Activated CD8-positive, alpha-beta T cell treated with anti-CD3 and anti-CD28 coated beads, Interleukin-2, amount 10 ng/mL, durations not matched to agents 7 days and 5 days (primary cell): Measurements from ENCODE around the gene CRIP2. TPM values are rescaled to one million over a fixed set of nuclear protein-coding genes. Genes with fewer than 3 reads are reported as not detected.

Experiments used
- total RNA-seq, 2 experiments: library from RNA; stranded (reverse); gene quantifications; one replicate each; pipeline ENCODE4 v1.2.3, GENCODE V29; 2021

The CRIP2 gene
- total RNA-seq, 2 experiments from 2014 or later, result 0.21 to 0.31 TPM

Other genes with a start within 250 kb of the CRIP2 start
- 10 to 100 TPM; 53.7 to 59.8 TPM for gene BTBD6, start 226.3 kb upstream of the CRIP2 start, total RNA-seq
- gene BRF1, start 173.8 kb upstream of the CRIP2 start, total RNA-seq, result 10 to 100 TPM; 42.1 to 44.7 TPM
- gene PACS2, start 160.1 kb upstream of the CRIP2 start, total RNA-seq, result 10 to 100 TPM; 32.9 to 38.5 TPM
- gene TEX22, start 76.3 kb upstream of the CRIP2 start, total RNA-seq, result 1 to 10 TPM; 1.9 to 2.4 TPM
- 100 to 1,000 TPM; 109 to 127 TPM for gene MTA1, start 55.0 kb upstream of the CRIP2 start, total RNA-seq
- 100 to 1,000 TPM; 587 to 613 TPM for gene CRIP1, start 12.1 kb downstream of the CRIP2 start, total RNA-seq
- gene TEDC1, start 16.4 kb downstream of the CRIP2 start, total RNA-seq, result 10 to 100 TPM; 56.5 to 61.8 TPM
- 1 to 10 TPM; 8.6 to 9.2 TPM for gene TMEM121, start 51.8 kb downstream of the CRIP2 start, total RNA-seq